Measurements from ENCODE around the gene HPS1. TPM values are rescaled to one million over a fixed set of nuclear protein-coding genes. Genes with fewer than 3 reads are reported as not detected.

HPS1 gene
- total RNA-seq, 4 donors from 2014 or later, result 23.3 to 63.9 (median 54.8) TPM

GRCh38 chr10:98433881-98434732, 12.6 kb downstream of the HPS1 start:
- 96% methylated on average over 21 of the region's 21 CpGs for WGBS, 2 donors
- TF ChIP-seq CTCF (IDR thresholded peaks at IDR 0.05) (no peak), POLR2A (IDR thresholded peaks at IDR 0.05) (no peak)
- intact Hi-C loops (cut with DNase I; ENCODE audit: low total_unique reads), result no loop called here
- no peak for DNase-seq (ENCODE audit: low spot score in 2 of 2)
- no peak overlapping the region for H3K4me3 ChIP-seq (ENCODE audit: low read depth, poor library complexity, severe bottlenecking)

- whole genome bisulfite sequencing, 2 donors, result 96 to 97% methylated on average over 1 of the region's 1 CpG
- DNase-seq (ENCODE audit: low spot score in 2 of 2), result no peak
- intact Hi-C loops (cut with DNase I; ENCODE audit: low total_unique reads), result no loop called here
- no peak overlapping the region for H3K4me3 ChIP-seq (ENCODE audit: low read depth, poor library complexity, severe bottlenecking)
- TF ChIP-seq POLR2A (IDR thresholded peaks at IDR 0.05) (no peak), CTCF (IDR thresholded peaks at IDR 0.05) (no peak)
Measured at GRCh38 chr10:98433371-98433770, 13.4 kb downstream of the HPS1 start.

- TF ChIP-seq POLR2A (IDR thresholded peaks at IDR 0.05) (no peak), CTCF (IDR thresholded peaks at IDR 0.05) (no peak)
- 97% methylated on average over 1 of the region's 1 CpG for WGBS, 2 donors
- H3K4me3 ChIP-seq (ENCODE audit: low read depth, poor library complexity, severe bottlenecking), result no peak overlapping the region
- intact Hi-C loops (cut with DNase I; ENCODE audit: low total_unique reads), result no loop called here
- DNase-seq (ENCODE audit: low spot score in 2 of 2), result no peak
Measured at GRCh38 chr10:98432330-98432729, 14.4 kb downstream of the HPS1 start.

- intact Hi-C loops (cut with DNase I; ENCODE audit: low total_unique reads), result no loop called here
- H3K4me3 ChIP-seq (ENCODE audit: low read depth, poor library complexity, severe bottlenecking), result no peak overlapping the region
- no peak for TF ChIP-seq POLR2A (IDR thresholded peaks at IDR 0.05)
- no peak for TF ChIP-seq CTCF (IDR thresholded peaks at IDR 0.05)
- no peak for DNase-seq (ENCODE audit: low spot score in 2 of 2)
- 89 to 91% methylated on average over 8 of the region's 8 CpGs for WGBS, 2 donors
Measured at GRCh38 chr10:98431016-98431415, 15.7 kb downstream of the HPS1 start.

- TF ChIP-seq CTCF (IDR thresholded peaks at IDR 0.05) (no peak), POLR2A (IDR thresholded peaks at IDR 0.05) (no peak)
- WGBS, 2 donors, result 94 to 96% methylated on average over 8 of the region's 8 CpGs
- intact Hi-C loops (cut with DNase I; ENCODE audit: low total_unique reads), result no loop called here
- no peak for DNase-seq (ENCODE audit: low spot score in 2 of 2)
- no peak overlapping the region for H3K4me3 ChIP-seq (ENCODE audit: low read depth, poor library complexity, severe bottlenecking)
Measured at GRCh38 chr10:98430427-98430826, 16.3 kb downstream of the HPS1 start.
